Choroid plexus epithelial cell (primary cell): Measurements from ENCODE around the gene CFAP100.

Experiments
- DNase-seq: peaks from one replicate; pipeline ENCODE4 v3.0.0-alpha.2; 2010; ENCODE audit warnings: low read depth
- H3K4me3 ChIP-seq: 2 replicates; pipeline ENCODE4 v1.5.1; 2011; ENCODE audit warnings: low read depth, mild to moderate bottlenecking, control low read depth, low read length, moderate library complexity
- TF ChIP-seq, protein P1 (sequence below): conservative IDR thresholded peaks from 2 replicates; pipeline ENCODE4 v1.5.1; 2011; ENCODE audit warnings: low read depth, mild to moderate bottlenecking, control low read depth, inconsistent platforms, low read length, moderate library complexity

CFAP100 gene

DNA sequence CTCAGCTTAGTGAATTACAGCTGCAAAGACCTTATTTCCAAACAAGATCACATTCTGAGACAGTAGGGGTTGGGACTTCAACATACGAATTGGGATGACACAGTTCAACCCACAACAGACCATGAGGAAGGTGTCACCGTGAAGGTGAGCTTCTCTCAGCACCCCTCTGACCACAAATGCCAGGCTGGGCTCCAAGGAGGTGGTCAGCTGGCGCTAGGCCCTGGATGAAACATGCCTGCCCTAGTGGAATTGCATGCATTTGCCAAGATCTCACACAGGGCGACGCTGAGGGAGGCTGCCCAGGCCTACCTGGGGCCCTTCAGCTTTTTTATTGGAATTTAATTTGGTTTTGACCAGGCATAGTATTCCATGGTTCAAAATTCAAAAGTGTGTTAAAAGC is 1.8 kb downstream of the CFAP100 start:
- H3K4me3 ChIP-seq: no peak overlapping the region
- TF ChIP-seq, protein P1, sequence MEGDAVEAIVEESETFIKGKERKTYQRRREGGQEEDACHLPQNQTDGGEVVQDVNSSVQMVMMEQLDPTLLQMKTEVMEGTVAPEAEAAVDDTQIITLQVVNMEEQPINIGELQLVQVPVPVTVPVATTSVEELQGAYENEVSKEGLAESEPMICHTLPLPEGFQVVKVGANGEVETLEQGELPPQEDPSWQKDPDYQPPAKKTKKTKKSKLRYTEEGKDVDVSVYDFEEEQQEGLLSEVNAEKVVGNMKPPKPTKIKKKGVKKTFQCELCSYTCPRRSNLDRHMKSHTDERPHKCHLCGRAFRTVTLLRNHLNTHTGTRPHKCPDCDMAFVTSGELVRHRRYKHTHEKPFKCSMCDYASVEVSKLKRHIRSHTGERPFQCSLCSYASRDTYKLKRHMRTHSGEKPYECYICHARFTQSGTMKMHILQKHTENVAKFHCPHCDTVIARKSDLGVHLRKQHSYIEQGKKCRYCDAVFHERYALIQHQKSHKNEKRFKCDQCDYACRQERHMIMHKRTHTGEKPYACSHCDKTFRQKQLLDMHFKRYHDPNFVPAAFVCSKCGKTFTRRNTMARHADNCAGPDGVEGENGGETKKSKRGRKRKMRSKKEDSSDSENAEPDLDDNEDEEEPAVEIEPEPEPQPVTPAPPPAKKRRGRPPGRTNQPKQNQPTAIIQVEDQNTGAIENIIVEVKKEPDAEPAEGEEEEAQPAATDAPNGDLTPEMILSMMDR: no peak
- DNase-seq: no peak

DNA sequence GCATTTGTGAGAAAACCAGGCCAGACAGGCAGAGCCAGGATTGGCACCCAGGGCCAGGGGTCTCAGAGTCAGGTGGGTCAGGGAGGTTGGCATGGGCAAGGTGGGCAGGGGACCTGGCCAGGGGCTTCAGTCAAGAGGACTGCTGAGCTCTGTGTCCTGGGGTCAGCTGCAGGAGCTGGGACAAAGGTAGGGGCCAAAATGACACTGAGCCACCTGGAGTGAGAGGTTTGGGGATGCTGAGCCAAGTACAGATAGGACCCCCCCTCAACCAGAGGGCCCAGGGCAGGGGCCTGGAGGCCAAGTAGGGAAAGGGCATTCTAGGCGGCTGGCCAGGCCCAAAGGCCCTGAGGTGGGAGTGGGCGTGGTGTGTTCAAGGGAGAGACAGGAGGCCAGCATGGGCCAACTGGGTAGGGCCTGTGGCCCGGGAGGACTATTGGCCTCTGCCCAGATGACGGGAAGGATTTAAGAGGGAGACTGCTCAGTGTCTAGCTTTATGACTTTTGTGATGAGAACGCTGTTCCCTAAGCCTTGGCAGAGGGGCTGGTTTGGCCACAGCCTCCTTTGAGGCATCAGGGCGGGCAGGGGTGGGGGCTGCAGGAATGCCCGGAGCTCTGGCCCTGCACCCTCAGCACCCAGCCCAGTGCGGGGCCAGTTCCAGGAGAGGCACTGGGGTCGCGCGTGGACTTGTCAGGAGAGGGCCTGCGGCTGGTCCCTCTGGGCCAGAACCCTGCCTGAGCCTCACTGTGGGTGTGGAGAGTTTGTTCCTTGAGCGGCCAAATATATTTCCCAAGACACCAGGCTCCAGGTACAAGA is 3.1 kb downstream of the CFAP100 start:
- no peak overlapping the region for H3K4me3 ChIP-seq
- no peak for DNase-seq
- TF ChIP-seq, protein P1: no peak

DNA sequence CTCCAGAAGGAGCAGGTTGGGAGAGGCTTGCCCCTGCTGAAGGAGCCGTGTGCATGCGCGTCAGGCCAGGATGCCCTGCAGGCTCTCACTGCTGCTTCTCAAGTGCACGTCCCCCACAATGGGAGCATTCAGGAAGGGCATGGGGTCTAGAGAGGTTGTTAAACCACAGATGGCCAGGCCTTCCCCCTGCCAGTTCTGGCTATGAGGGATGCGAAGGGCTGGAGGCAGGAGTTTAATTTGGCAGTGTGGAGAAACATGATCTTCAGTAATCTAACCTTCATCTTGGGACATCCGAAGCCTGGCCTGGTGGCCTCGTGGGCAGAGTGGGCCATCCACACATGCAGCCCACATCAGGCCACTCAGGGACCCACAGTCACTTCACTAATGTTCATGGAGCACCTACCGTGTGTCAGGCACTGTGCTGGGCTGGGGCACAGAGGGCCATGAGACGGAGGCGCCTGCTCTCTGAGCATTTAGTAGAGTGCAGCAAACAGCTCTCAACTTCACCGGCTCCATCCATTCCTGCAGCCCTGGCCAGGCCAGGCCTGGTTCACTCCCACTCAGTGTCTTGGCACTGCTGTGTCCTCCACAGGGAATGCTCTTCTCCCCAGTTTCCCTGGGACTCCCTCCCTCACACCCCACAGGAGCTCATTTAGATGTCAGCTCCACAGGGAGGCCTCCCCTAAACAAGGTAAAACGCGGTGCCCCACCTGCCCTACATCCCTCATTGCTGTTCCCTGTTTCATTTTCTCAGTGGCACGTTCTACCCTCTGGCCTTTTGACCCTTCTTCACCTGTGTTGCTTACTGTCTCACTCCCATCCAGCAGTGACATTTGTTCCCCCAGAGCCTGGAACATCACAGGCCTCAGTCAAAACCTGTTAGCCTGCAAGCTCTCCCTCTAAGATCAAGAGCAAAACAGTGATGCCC is 4.0 kb downstream of the CFAP100 start:
- TF ChIP-seq, protein P1: no peak
- no peak overlapping the region for H3K4me3 ChIP-seq

GRCh38 chr3:126399351-126399735 is 4.6 kb downstream of the CFAP100 start:
- no peak for DNase-seq
- TF ChIP-seq, protein P1: no peak
- no peak overlapping the region for H3K4me3 ChIP-seq

More for the DNA sequence above, 4.0 kb downstream of the CFAP100 start:
- DNase-seq: no peak

DNA sequence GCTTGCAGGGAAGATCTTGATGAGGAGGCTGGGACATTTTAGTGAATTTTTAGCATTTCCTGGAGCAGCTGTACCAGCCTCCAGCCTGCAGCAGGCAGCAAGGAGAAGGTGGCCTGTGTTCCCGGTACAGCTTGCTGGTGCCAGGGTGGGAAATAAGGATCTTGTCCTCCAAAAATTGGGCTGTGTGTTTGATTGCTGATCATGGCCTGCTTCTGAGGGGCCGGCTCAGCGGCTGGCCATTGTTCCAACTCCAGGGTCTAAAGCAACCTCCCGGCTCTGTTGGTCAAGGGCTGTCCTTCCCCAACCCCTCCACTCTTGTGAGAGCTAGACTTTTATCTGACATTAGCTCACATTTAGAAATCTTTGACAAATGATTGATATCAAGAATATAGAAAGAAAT is 5.0 kb downstream of the CFAP100 start:
- no peak for DNase-seq
- no peak overlapping the region for H3K4me3 ChIP-seq
- TF ChIP-seq, protein P1: no peak

GRCh38 chr3:126401611-126402160 is 7.0 kb downstream of the CFAP100 start:
- no peak for DNase-seq
- H3K4me3 ChIP-seq: no peak overlapping the region
- TF ChIP-seq, protein P1: no peak
